GM12864 (cell line): ENCODE measurements around the gene FAM180A.
A peak's percentile ranks its signal among the peaks of the same experiment; 100 is the strongest.
"Not testable (repeated sequence)": the region's sequence is repeated elsewhere in the genome, so short reads cannot be mapped to it uniquely, and the experiment has no call there.

ENCODE experiments used
- DNase-seq: peaks from one replicate; pipeline ENCODE4 v3.0.0-alpha.2; 2011; ENCODE audit warnings: low read depth
- H3K4me3 ChIP-seq: 2 replicates; pipeline ENCODE4 v1.5.1; 2011; ENCODE audit warnings: mild to moderate bottlenecking, low read depth, low read length, control low read depth
- TF ChIP-seq, protein P1 (sequence below): IDR thresholded peaks from 2 replicates; pipeline ENCODE4 v1.5.1; 2011; ENCODE audit warnings: low read depth, mild to moderate bottlenecking, moderate library complexity, low read length, control low read depth, inconsistent platforms; ENCODE audit errors: missing control alignments

Gene FAM180A

GRCh38 chr7:135706858-135707569 lies 41.6 kb downstream of the FAM180A start:
- no peak for DNase-seq
- TF ChIP-seq, protein P1, sequence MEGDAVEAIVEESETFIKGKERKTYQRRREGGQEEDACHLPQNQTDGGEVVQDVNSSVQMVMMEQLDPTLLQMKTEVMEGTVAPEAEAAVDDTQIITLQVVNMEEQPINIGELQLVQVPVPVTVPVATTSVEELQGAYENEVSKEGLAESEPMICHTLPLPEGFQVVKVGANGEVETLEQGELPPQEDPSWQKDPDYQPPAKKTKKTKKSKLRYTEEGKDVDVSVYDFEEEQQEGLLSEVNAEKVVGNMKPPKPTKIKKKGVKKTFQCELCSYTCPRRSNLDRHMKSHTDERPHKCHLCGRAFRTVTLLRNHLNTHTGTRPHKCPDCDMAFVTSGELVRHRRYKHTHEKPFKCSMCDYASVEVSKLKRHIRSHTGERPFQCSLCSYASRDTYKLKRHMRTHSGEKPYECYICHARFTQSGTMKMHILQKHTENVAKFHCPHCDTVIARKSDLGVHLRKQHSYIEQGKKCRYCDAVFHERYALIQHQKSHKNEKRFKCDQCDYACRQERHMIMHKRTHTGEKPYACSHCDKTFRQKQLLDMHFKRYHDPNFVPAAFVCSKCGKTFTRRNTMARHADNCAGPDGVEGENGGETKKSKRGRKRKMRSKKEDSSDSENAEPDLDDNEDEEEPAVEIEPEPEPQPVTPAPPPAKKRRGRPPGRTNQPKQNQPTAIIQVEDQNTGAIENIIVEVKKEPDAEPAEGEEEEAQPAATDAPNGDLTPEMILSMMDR, result no peak
- H3K4me3 ChIP-seq, result no peak overlapping the region

DNA sequence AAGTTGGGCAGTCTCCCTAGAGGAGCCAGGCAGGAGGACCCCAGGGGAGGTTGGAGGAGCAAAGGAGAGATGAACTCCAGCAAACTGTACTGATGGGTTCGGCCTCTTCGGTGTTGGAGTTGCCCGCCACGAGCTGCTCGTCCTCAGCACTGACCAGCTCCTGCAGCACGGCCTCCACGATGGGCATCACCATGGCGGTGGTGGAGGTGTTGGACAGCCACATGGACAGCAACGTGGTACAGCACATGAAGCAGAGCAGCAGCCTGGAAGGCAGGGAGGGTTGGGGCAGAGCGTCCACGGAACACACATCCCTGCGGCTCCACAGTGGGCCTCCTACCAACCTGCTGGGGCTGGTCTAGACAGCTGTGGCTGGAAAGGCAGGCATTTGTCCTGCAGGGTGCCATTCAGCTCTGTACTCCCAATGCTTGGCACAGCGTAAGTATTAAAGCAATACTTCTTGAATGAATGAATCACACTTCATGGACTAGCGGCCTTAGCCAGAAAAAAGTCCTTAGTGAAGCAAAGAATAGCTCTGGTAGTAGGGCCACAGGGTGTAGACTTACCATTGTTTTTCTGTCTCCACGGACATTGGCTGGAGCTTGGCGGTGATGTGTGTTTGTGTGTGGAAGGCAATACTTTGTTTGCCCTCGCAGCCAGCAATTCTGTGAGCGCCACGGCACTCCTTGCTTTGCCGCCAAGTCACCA lies 42.4 kb downstream of the FAM180A start:
- no peak overlapping the region for H3K4me3 ChIP-seq
- no peak for DNase-seq
- TF ChIP-seq, protein P1, result no peak

GRCh38 chr7:135704698-135705097 lies 43.9 kb downstream of the FAM180A start:
- TF ChIP-seq, protein P1, result no peak
- no peak for DNase-seq
- H3K4me3 ChIP-seq, result no peak overlapping the region

DNA sequence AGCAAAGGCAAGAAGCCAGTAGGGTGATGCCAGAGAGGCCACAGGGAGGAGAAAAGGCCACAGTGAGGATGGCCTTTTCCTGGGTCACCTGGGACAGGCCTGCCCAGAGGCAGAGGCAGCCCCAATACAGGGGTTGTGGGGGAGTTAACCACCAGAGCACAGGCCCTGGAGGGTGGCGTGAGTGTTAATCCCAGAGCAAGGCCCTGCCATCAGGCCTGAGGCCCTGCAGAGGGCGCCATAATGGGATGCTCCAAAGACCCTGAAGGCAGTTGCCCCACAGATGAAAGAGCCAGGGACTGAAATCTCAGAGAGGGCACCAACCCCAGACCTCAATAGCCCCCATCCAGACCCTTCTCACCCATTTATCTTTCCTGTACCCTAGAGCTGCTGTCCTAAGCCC lies 44.5 kb downstream of the FAM180A start:
- H3K4me3 ChIP-seq, result no peak overlapping the region
- DNase-seq, result no peak
- TF ChIP-seq, protein P1, result peak; percentile 53

DNA sequence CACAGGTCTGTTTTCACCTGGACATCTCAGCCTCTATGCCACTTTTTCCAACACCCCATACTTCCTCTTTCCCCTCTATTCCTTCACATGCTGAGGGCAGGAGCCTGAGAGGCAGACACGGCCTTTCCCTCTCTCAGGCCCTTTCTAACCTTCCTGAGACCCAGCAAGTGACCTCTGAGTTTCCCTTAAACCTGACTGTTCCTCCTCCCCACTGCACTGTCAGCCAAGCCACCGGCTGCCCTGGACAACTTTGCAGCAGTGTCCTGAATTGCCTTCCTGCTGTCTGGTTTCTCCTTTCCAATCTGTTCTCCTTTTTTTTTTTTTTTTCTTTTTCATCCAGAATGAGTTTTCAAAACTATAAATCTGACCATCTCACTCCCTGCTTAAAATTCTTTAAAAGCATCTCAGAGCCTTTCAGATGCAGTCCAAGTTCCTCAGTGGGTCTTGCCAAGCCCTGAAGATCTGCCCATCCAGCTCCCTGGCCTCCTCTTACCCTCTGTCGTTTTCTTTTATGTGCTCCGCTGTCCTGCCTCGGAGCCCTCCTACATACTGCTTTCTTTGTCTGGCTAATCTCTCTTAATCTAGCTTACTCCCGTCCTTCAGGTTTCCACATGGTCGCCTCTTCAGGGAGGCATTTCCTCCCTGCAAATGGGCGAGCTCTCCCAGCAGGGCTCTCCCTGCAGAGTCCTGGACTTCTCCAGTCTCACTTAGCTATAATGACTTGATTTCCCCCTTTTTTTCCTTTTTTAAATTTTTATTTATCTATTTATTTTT lies 51.1 kb downstream of the FAM180A start:
- TF ChIP-seq, protein P1, result no peak
- no peak for DNase-seq
- H3K4me3 ChIP-seq, result no peak overlapping the region

GRCh38 chr7:135693558-135693957 lies 55.1 kb downstream of the FAM180A start:
- TF ChIP-seq, protein P1, result no peak
- H3K4me3 ChIP-seq, result no peak overlapping the region
- no peak for DNase-seq

DNA sequence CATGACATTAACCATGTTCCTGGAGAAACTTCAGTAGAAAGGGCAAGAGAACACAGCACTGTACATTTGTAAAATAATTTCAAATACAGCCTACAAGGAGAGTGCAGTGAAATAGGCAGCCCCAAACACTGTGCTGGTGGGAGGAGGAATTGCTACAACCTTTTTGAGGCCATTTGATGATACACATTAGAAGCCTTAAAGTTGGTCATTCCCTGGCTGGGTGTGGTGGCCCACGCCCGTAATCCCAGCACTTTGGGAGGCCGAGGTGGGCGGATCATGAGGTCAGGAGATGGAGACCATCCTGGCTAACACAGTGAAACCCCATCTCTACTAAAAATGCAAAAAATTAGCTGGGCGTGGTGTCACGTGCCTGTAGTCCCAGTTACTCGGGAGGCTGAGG lies 56.0 kb downstream of the FAM180A start:
- H3K4me3 ChIP-seq, DNase-seq: not testable (repeated sequence)
